Activated gamma-delta T cell treated with Interleukin-2 at 50 U/mL for 16 hours (primary cell): ENCODE data around the gene MLXIP.

ENCODE experiments used
- DNase-seq: peaks from one replicate; pipeline ENCODE4 v3.0.0-alpha.2; 2020

MLXIP gene

GRCh38 chr12:122126713-122127597, 48.4 kb downstream of the MLXIP start:
- DNase-seq = no peak

GRCh38 chr12:122127839-122128238, 49.3 kb downstream of the MLXIP start:
- DNase-seq = no peak

DNA sequence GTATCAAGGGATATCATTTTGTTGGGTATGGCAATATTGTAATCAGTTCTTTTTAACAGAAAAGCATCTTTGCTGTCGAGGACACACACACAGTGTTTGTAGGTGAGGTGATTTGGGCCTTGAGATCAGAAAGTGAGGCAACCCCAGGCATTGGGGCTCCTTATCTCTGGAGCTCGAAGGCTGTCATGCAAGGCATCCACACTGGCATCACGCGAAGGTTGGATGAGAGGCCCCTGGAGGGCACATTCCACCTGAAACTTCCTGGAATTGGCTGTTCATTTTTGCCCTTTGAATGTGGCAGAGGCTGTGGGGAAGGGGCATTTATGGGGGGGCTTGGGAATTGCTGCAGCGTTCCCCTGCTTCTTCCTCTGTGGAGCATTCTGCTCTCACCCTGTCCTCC, 49.9 kb downstream of the MLXIP start:
- DNase-seq = no peak

GRCh38 chr12:122129131-122129530, 50.6 kb downstream of the MLXIP start:
- DNase-seq = no peak

DNA sequence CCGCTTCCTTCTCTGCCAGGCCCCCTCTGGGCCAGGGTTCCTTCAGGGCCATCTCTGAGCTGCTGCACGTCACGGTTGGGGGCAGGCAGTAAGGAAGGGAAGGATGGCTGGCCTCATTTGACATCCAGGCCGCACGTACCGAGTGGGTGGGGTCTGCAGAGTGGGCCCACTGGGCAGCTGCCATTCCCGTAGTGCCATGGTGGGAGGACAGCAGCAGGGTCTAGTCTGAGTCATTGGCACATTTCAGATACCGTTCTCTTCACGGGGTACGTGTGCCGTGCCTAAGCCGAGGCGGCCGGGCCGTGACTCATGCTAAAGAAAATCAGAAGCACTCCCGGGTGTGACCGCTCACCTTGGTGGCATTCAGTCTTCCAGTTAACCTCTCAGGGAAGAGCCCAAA, 51.6 kb downstream of the MLXIP start:
- DNase-seq = no peak

GRCh38 chr12:122133192-122133950, 54.8 kb downstream of the MLXIP start:
- DNase-seq = no peak

GRCh38 chr12:122135437-122136031, 57.0 kb downstream of the MLXIP start:
- DNase-seq = no peak

GRCh38 chr12:122137229-122137628, 58.7 kb downstream of the MLXIP start:
- no peak for DNase-seq

DNA sequence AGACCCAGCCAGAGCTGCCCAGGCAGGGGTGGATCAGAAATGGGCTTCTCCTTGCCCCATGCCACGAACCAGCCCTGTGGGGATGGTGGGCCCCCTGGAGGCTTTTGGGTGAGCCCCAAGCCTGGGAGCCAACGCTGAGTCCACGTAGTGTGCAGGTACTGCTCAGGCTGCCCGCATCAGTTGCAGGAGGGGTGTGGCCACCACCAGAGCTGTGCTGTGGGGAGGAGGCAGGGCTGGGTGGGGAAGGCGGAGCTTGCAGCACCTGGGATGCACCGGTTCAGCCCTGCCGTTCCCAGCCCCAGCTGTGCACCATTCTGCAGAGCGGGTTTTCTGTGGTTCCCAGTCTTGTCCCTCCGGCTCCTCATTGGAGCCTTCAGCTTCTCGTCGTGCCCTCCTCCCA, 59.1 kb downstream of the MLXIP start:
- DNase-seq = no peak

DNA sequence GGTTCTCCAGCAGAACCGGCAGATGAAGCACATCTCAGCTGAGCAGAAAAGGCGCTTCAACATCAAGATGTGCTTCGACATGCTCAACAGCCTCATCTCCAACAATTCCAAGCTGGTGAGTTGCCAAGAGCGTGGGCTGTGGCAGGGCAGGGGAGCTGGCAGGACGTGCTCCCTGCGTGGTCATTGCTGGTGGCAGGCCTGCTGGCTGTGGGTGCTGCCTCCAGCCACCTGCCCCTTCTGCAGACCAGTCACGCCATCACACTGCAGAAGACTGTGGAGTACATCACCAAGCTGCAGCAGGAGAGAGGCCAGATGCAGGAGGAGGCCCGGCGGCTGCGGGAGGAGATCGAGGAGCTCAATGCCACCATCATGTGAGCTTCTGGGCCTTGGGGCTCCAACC, 59.6 kb downstream of the MLXIP start:
- no peak for DNase-seq

DNA sequence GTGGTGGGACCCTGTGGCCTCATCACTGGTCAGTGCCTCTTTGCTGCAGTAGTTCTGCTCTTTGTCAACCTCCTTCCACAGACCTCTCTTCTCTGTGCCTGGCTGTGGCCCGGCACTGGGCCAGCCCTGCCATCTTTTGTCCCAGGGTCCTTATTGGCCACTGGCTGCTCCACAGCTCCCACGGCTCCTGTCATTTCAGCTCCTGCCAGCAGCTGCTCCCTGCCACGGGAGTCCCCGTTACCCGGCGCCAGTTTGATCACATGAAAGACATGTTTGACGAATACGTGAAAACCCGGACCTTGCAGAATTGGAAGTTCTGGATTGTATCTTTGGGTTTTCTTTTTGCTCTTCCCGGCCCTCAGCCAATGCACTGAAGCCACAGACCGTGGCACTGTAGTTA, 60.1 kb downstream of the MLXIP start:
- DNase-seq = no peak

DNA sequence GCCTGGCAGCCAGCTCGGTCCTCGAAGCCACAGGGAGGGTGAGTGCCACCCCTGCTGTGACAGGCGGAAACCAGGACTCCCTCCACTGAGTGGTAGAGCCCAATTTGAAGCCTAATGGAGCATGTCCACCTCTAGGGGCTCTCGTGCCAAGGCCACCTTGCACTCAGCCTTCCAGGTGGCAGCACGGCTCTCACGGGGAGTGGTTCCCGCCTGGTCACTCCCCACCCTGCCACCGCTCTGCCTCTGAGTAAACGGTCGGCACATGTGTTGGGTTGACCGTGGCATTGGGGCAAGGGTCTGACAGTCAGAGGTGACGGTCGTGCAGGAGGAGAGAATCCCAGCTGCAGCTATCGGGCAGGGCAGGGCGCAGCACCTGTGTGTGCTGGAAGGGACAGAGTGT, 60.7 kb downstream of the MLXIP start:
- DNase-seq = no peak

DNA sequence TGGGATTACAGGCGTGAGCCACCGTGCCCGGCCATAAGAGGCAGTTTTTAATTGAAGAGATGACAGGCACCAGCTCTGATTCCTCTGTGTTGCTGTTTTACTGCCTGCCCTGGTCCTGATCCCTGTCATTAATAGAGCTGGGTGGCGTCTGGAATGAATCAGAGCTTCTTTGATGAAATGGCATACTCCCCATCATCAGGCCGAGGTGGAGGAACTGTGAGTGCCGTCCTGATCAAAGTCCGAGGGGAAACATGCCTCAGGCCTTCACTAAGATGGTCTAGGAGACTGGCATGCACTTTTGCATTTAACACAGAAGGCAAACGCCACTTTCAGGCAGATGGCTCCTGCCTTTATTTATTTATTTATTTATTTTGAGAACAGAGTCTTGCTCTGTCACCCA, 61.4 kb downstream of the MLXIP start:
- DNase-seq = no peak

GRCh38 chr12:122140467-122141257, 62.1 kb downstream of the MLXIP start:
- no peak for DNase-seq

GRCh38 chr12:122141911-122142725, 63.6 kb downstream of the MLXIP start:
- DNase-seq = no peak

DNA sequence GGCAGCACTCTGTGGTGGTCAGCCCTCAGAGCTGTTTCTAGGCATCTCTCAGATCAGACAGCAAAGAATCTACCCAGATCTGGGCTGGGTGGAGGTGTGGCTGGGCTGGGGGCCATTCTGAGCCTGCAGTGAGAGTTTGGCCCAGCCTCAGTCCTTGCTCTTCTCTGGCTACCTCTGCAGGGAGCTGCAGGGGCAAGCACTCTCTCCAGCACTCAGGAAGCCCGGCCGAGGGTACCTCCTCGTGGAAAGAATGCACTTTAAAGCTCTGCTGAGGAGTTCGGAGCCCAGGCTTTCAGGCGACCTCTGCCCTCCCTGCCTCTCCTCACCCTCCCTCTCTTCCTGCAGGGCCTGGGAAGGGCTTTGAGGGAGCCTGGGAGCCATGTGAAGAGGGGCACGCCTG, 64.3 kb downstream of the MLXIP start:
- DNase-seq = no peak

GRCh38 chr12:122144885-122145284, 66.3 kb downstream of the MLXIP start:
- DNase-seq = no peak

GRCh38 chr12:122145505-122146330, 67.2 kb downstream of the MLXIP start:
- no peak for DNase-seq

DNA sequence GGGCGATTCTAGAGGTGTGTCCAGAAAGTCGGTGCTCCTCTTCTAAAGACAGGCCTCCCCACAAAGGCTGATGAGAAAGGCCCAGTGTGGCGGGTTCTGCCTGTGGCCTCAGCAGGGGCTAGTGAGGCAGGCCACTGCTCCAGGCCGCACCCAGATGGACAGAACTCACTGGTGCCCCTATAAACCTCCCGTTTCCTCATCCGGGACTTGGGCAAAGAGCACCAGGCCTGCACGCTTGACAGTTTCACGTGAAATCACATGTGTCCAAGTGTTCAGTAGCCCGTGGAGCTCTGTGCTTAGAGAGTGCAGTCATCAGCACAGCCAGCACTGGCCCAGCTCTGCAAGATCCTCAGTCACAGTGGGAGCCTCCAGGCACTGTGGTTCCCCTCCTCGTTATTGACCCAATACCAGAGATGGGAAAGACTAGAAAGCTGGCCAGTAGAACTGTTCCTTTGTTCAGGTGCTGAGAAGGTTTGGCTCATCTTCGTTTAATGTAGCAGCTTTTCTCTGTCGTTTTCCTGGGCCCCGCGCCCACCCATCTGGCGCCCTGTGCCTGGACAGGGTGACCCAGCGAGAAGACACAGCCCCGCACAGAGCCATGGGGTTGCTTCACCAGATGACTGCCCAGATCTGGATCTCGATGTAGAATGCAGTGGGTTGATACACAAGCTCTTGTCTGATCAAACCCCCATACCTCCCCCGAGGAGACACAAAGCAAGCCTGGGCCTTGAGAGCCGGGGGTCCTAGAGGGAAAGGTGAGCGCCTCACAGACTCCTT, 69.1 kb downstream of the MLXIP start:
- DNase-seq = no peak

GRCh38 chr12:122148657-122149056, 70.1 kb downstream of the MLXIP start:
- no peak for DNase-seq
